ENCODE data around the gene LTBP1.

The LTBP1 gene

DNA sequence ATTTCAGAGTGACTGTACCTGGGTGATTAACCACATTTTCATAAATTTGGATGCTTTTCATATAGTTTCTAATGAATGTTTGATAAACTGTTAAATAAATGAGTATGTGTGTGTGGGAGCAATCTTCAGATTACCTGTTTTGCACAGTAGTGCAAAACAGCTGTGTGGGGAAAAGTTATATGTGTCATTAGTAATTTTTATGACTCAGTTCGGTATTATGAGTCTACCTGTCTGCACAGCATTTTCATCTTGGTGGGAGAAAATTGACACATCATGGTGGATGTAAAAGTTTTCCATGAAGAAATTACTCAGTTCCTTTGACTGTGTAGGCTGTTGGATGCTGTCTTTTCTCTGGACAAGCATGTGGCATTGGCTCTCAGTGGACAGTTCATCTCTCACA lies 43.8 kb downstream of the LTBP1 start:
- Histone ChIP-seq H3K4me1 (ENCODE audit: control insufficient read depth, insufficient read depth, low read length, unreplicated experiment) (no peaks in the 10 kb centered on the region), H2AFZ (ENCODE audit: low read length, unreplicated experiment) (no peak overlapping the region), H3K36me3 (ENCODE audit: insufficient read depth, low read length) (no peaks in the 10 kb centered on the region), H3K27ac (ENCODE audit: low read depth, low read length) (no peak overlapping the region), H3K79me2 (ENCODE audit: control insufficient read depth, insufficient read depth, low read length, unreplicated experiment) (no peaks in the 10 kb centered on the region), H3K27me3 (ENCODE audit: insufficient read depth, low read length) (peaks cover 18% of the 10 kb centered on the region), H3K4me3 (ENCODE audit: low read depth, low read length) (no peak overlapping the region)

DNA sequence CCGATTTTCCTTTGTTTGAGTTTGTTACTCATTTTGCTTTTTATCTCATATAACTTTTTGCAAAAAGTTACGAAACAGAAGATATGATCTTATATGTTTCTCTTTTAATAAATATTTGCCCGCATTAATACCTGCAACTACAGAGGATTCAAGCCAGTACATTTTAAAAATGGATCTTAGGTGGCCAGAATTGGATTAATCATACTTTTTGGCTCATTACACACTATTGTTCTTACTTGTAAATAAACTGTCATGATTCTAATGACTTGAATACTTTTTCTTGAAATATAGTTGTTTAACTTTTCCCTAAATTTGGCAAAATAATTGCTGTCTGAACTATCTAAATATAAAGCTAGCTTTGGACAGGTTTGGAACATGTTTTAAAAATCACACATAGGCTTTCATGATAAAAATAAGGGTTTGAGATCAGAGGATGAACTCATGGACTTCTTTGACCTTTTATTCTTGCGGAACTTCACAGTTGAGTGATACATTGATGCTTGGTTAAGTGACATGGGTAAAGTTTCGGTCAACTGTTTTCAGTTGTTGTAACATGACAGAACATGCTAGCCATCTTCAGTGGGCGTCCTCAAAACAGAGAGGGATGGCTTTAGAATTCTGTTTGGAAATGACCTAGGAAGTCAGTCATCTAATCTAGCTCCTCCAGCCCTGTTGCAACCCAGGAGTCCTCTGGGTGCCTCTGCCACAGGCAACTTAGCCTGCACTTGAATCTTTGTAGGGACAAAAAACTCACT lies 44.5 kb downstream of the LTBP1 start:
- H3K36me3 ChIP-seq (ENCODE audit: insufficient read depth, low read length), result no peaks in the 10 kb centered on the region
- peaks cover 18% of the 10 kb centered on the region for H3K27me3 ChIP-seq (ENCODE audit: insufficient read depth, low read length)

DNA sequence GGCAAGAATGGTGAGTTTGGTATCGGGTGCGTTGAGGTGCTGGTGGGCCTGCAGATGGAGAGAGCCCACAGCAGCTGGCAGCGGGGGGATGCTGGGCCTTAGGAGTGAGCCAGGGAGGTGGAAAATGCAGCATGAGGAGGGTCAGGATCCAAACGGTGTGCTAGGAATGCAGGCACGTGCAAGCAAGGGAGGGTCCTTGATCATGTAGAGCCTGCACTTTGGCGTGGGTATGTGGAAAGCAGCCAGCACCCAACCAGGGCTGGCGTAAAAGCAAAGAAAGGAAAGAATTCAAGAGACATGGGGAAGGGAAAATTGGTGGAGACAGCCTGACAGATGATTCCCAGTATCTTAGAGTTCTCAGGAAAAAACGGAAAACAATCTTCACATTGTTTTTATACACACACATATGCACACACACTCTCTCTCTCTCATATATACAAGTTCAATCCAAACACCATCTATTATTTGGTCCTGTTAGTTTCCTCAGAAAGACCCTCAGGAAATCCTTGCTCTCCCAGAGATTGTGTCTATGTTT lies 46.3 kb downstream of the LTBP1 start:
- Histone ChIP-seq H3K36me3 (ENCODE audit: insufficient read depth, low read length) (no peaks in the 10 kb centered on the region), H3K4me1 (ENCODE audit: control insufficient read depth, insufficient read depth, low read length, unreplicated experiment) (no peaks in the 10 kb centered on the region), H3K27me3 (ENCODE audit: insufficient read depth, low read length) (peaks cover 14% of the 10 kb centered on the region), H3K27ac (ENCODE audit: low read depth, low read length) (no peak overlapping the region), H2AFZ (ENCODE audit: low read length, unreplicated experiment) (no peak overlapping the region), H3K4me3 (ENCODE audit: low read depth, low read length) (no peak overlapping the region), H3K79me2 (ENCODE audit: control insufficient read depth, insufficient read depth, low read length, unreplicated experiment) (no peaks in the 10 kb centered on the region)

More for the DNA sequence above, 44.5 kb downstream of the LTBP1 start:
- no peaks in the 10 kb centered on the region for H3K4me1 ChIP-seq (ENCODE audit: control insufficient read depth, insufficient read depth, low read length, unreplicated experiment)
- no peak overlapping the region for H3K4me3 ChIP-seq (ENCODE audit: low read depth, low read length)
- H2AFZ ChIP-seq (ENCODE audit: low read length, unreplicated experiment), result no peak overlapping the region
- no peak overlapping the region for H3K27ac ChIP-seq (ENCODE audit: low read depth, low read length)
- H3K79me2 ChIP-seq (ENCODE audit: control insufficient read depth, insufficient read depth, low read length, unreplicated experiment), result no peaks in the 10 kb centered on the region

DNA sequence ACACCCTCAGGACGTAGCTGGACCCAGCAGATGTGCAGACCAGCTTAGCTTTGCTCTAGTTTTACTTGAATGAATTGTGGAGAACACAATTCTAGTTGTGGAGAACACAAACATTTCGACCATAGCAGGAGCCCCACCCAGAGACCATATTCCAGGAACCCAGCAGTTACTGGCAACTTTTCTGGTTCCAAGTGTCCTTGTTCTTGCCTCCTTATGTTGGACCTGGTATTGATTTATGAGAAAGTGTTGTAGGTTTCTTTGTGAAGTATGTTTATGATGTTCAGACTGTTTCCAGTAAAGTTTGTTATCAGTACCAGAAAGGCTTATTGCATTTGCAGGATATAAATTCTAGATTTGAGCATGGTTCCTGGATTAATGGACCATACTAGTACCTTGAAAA lies 51.0 kb downstream of the LTBP1 start:
- Histone ChIP-seq H3K4me1 (ENCODE audit: control insufficient read depth, insufficient read depth, low read length, unreplicated experiment) (no peaks in the 10 kb centered on the region), H3K4me3 (ENCODE audit: low read depth, low read length) (no peak overlapping the region), H2AFZ (ENCODE audit: low read length, unreplicated experiment) (no peak overlapping the region), H3K27ac (ENCODE audit: low read depth, low read length) (no peak overlapping the region), H3K36me3 (ENCODE audit: insufficient read depth, low read length) (no peaks in the 10 kb centered on the region), H3K27me3 (ENCODE audit: insufficient read depth, low read length) (no peaks in the 10 kb centered on the region), H3K79me2 (ENCODE audit: control insufficient read depth, insufficient read depth, low read length, unreplicated experiment) (no peaks in the 10 kb centered on the region)

DNA sequence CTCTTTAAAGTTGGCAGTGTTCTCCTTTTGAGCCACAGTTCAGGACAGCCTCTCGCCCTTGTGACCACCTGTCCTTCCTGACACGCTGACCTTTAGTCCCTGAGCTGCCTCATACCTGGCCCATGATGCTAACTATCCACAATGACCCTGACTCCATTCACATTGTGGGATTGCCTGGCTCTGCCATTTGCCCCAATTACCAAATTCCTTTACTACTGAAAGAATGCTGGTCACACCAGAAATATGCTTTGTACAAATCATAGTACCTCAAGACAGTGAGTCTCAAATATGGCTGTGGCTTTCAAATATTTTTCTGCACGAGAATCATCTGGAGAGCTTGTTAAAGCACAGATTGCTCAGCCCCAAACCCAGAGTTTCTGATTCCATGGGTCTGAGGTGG lies 54.2 kb downstream of the LTBP1 start:
- H3K27me3 ChIP-seq (ENCODE audit: insufficient read depth, low read length), result no peaks in the 10 kb centered on the region
- no peak overlapping the region for H3K4me3 ChIP-seq (ENCODE audit: low read depth, low read length)
- H3K27ac ChIP-seq (ENCODE audit: low read depth, low read length), result no peak overlapping the region
- no peak overlapping the region for H2AFZ ChIP-seq (ENCODE audit: low read length, unreplicated experiment)
- H3K79me2 ChIP-seq (ENCODE audit: control insufficient read depth, insufficient read depth, low read length, unreplicated experiment), result no peaks in the 10 kb centered on the region
- no peaks in the 10 kb centered on the region for H3K36me3 ChIP-seq (ENCODE audit: insufficient read depth, low read length)
- no peaks in the 10 kb centered on the region for H3K4me1 ChIP-seq (ENCODE audit: control insufficient read depth, insufficient read depth, low read length, unreplicated experiment)

DNA sequence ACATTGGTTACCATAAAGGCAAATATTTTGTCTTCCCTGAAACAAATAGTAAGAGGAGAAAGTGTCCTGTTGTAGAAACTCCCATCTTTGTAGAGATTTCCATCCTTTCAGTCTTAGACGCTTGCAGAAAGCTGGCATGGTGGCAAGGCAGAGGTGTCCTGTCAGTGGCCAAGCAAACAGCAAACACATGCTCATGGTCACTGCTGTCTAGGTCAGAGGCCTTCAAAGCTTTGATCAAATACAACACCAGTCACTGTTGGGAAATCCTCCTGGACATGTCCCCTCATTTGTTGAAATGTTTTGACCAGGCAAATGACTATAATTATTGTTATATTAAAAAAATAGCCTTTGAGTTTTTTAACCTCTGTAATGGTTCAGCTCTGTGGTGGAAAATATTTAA lies 55.1 kb downstream of the LTBP1 start:
- Histone ChIP-seq H3K27ac (ENCODE audit: low read depth, low read length) (no peak overlapping the region), H3K27me3 (ENCODE audit: insufficient read depth, low read length) (no peaks in the 10 kb centered on the region), H3K79me2 (ENCODE audit: control insufficient read depth, insufficient read depth, low read length, unreplicated experiment) (no peaks in the 10 kb centered on the region), H2AFZ (ENCODE audit: low read length, unreplicated experiment) (no peak overlapping the region), H3K4me3 (ENCODE audit: low read depth, low read length) (no peak overlapping the region), H3K4me1 (ENCODE audit: control insufficient read depth, insufficient read depth, low read length, unreplicated experiment) (no peaks in the 10 kb centered on the region), H3K36me3 (ENCODE audit: insufficient read depth, low read length) (no peaks in the 10 kb centered on the region)

DNA sequence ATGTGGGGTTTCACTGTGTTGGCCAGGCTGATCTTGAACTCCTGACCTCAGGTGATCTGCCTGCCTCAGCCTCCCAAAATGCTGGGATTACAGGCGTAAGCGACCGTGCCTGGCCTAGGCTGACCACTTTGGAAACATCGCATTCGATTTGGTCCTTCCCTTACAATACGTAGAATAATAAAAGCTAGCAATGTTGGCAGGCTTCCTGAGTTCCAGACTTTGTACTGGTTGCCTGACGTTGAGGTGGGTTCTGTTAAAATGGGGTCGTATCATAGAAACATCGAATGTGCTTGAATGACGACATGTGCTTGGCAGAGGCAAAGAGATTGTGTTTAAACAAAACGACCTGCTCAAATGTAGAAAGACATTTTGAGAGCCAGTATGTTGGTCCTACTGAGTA lies 56.1 kb downstream of the LTBP1 start:
- H2AFZ ChIP-seq (ENCODE audit: low read length, unreplicated experiment), result no peak overlapping the region
- H3K4me3 ChIP-seq (ENCODE audit: low read depth, low read length), result no peak overlapping the region
- H3K79me2 ChIP-seq (ENCODE audit: control insufficient read depth, insufficient read depth, low read length, unreplicated experiment), result no peaks in the 10 kb centered on the region
- H3K27me3 ChIP-seq (ENCODE audit: insufficient read depth, low read length), result no peaks in the 10 kb centered on the region
- H3K27ac ChIP-seq (ENCODE audit: low read depth, low read length), result no peak overlapping the region
- H3K36me3 ChIP-seq (ENCODE audit: insufficient read depth, low read length), result no peaks in the 10 kb centered on the region
- H3K4me1 ChIP-seq (ENCODE audit: control insufficient read depth, insufficient read depth, low read length, unreplicated experiment), result no peaks in the 10 kb centered on the region

DNA sequence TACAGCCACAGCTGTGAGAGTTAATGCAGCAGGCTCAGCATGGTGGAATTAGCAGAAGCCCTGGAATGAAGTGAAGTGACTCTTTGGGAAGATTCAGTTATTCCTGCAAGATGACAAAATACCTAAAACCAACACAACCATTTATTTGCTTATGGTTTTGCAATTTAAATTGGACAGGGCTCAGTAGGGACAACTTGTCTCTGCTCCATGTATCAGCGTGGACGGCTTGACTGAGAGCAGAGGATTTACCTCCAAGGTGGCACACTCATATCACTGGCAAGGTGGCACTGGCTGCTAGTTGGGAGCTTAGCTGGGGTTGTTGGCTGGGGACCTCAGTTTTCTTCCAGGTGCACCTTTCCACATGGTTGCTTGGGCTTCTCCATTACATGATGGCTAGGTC lies 58.3 kb downstream of the LTBP1 start:
- H3K79me2 ChIP-seq (ENCODE audit: control insufficient read depth, insufficient read depth, low read length, unreplicated experiment), result no peaks in the 10 kb centered on the region
- H3K36me3 ChIP-seq (ENCODE audit: insufficient read depth, low read length), result no peaks in the 10 kb centered on the region
- H2AFZ ChIP-seq (ENCODE audit: low read length, unreplicated experiment), result no peak overlapping the region
- H3K4me1 ChIP-seq (ENCODE audit: control insufficient read depth, insufficient read depth, low read length, unreplicated experiment), result no peaks in the 10 kb centered on the region
- H3K27ac ChIP-seq (ENCODE audit: low read depth, low read length), result no peak overlapping the region
- no peak overlapping the region for H3K4me3 ChIP-seq (ENCODE audit: low read depth, low read length)
- no peaks in the 10 kb centered on the region for H3K27me3 ChIP-seq (ENCODE audit: insufficient read depth, low read length)

DNA sequence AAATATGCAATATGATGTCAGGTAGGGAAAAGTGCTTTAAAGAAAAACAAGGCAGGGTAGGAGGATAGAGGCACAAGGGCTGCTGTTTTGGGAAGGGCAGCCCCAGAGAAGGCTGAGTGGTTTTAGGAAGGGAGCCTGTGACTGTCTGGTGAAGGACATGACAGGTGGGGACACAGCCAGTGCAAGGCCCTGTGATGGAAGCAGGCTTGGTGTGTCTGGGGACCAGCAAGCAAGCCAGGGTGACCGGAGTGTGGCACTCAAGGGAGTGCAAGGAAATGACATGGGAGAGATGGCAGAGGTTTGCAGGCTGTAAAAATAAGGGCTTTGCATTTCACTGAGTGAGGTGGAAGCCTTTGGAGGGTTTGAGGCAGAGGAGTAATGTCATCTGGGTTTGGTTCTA lies 62.0 kb downstream of the LTBP1 start:
- no peaks in the 10 kb centered on the region for H3K27me3 ChIP-seq (ENCODE audit: insufficient read depth, low read length)
- H3K79me2 ChIP-seq (ENCODE audit: control insufficient read depth, insufficient read depth, low read length, unreplicated experiment), result no peaks in the 10 kb centered on the region
- no peak overlapping the region for H3K27ac ChIP-seq (ENCODE audit: low read depth, low read length)
- peaks cover 12% of the 10 kb centered on the region for H3K4me1 ChIP-seq (ENCODE audit: control insufficient read depth, insufficient read depth, low read length, unreplicated experiment)
- no peaks in the 10 kb centered on the region for H3K36me3 ChIP-seq (ENCODE audit: insufficient read depth, low read length)
- H3K4me3 ChIP-seq (ENCODE audit: low read depth, low read length), result no peak overlapping the region
- no peak overlapping the region for H2AFZ ChIP-seq (ENCODE audit: low read length, unreplicated experiment)

DNA sequence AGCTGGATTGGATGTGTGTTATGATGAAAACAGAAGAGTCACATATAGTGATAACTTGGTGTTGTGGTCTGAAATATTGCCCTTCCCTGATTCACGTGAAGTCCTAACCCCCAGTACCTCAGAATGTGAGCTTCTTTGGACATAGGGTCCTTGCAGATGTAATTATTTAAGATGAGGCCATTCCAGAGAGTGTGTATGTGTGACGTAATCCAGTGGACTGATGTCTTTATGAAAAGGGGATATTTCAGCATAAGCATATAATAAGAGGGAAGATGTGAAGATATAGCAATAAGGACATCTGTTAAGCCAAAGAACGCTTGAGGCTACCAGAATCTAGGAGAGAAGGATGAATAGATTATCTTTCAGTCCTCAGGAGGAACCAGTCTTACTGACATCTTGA lies 62.5 kb downstream of the LTBP1 start:
- Histone ChIP-seq H3K79me2 (ENCODE audit: control insufficient read depth, insufficient read depth, low read length, unreplicated experiment) (no peaks in the 10 kb centered on the region), H3K27me3 (ENCODE audit: insufficient read depth, low read length) (no peaks in the 10 kb centered on the region), H2AFZ (ENCODE audit: low read length, unreplicated experiment) (no peak overlapping the region), H3K36me3 (ENCODE audit: insufficient read depth, low read length) (no peaks in the 10 kb centered on the region), H3K4me3 (ENCODE audit: low read depth, low read length) (no peak overlapping the region), H3K4me1 (ENCODE audit: control insufficient read depth, insufficient read depth, low read length, unreplicated experiment) (peaks cover 18% of the 10 kb centered on the region), H3K27ac (ENCODE audit: low read depth, low read length) (no peak overlapping the region)

DNA sequence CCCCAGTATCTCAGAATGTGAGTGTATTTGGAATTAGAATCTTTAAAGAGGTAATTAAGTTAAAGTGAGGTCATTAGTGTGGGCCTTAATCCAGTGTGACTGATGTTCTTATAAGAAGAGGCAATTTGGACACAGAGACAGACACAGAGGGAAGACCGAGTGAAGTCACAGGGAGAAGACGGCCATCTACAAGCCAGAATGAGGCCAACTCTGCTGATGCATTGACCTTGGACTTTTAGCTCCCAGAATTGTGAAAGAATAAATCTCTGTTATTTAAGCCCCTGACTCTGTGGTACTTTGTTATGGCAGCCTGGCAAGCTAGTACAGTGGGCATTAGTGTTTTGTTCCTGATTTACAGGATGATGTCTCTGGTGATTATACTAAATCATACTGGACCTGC lies 64.6 kb downstream of the LTBP1 start:
- Histone ChIP-seq H2AFZ (ENCODE audit: low read length, unreplicated experiment) (no peak overlapping the region), H3K36me3 (ENCODE audit: insufficient read depth, low read length) (no peaks in the 10 kb centered on the region), H3K4me1 (ENCODE audit: control insufficient read depth, insufficient read depth, low read length, unreplicated experiment) (peaks cover 36% of the 10 kb centered on the region), H3K4me3 (ENCODE audit: low read depth, low read length) (no peak overlapping the region), H3K27ac (ENCODE audit: low read depth, low read length) (no peak overlapping the region), H3K27me3 (ENCODE audit: insufficient read depth, low read length) (no peaks in the 10 kb centered on the region), H3K79me2 (ENCODE audit: control insufficient read depth, insufficient read depth, low read length, unreplicated experiment) (no peaks in the 10 kb centered on the region)
